ENCODE results near the gene IL10RB. TPM values are rescaled to one million over a fixed set of nuclear protein-coding genes. Genes with fewer than 3 reads are reported as not detected.

Gene IL10RB
- polyA plus RNA-seq, 1 donor (not counting 4 experiments of a cell fraction or from before 2014, with no cell fraction given), result 19.6 TPM

GRCh38 chr21:33229784-33230544, 36.2 kb upstream of the IL10RB start, which contains the start of gene IFNAR2:
TSS of gene IFNAR2 (plus strand) at chr21:33229938. CDS start at chr21:33241923, 11,985 bp downstream.
- Histone ChIP-seq H3K9me3 (ENCODE audit: control insufficient read depth, low read depth, low read length) (no peaks in the 10 kb centered on the region), H2AFZ (ENCODE audit: control insufficient read depth, low read length) (peak within 1 kb of the TSS; percentile 92), H3K9ac (ENCODE audit: control insufficient read depth, extremely low read depth, insufficient read depth, low read length) (peak within 1 kb of the TSS; percentile 85), H3K36me3 (ENCODE audit: control insufficient read depth in 2 of 2, extremely low read depth in 1 of 2, insufficient read depth in 2 of 2, low read length in 2 of 2) (no peaks in the 10 kb centered on the region), H4K20me1 (ENCODE audit: control insufficient read depth, extremely low read depth, insufficient read depth, low read length) (no peaks in the 10 kb centered on the region), H3K4me1 (ENCODE audit: control insufficient read depth, extremely low read depth, insufficient read depth, low read length) (peaks cover 9% of the 10 kb centered on the region), H3K79me2 (ENCODE audit: control insufficient read depth, insufficient read depth, low read length) (peaks cover 16% of the 10 kb centered on the region), H3K4me2 (ENCODE audit: control insufficient read depth, extremely low read depth, insufficient read depth, low read depth, low read length) (peak within 1 kb of the TSS; percentile 88), H3K27ac (ENCODE audit: control insufficient read depth, insufficient read depth, low read length) (peak within 1 kb of the TSS; percentile 75), H3K9me1 (ENCODE audit: control insufficient read depth, extremely low read depth, insufficient read depth, low read length) (no peaks in the 10 kb centered on the region), H3K27me3 (ENCODE audit: control insufficient read depth, extremely low read depth, insufficient read depth, low read length) (no peaks in the 10 kb centered on the region), H3K4me3 (ENCODE audit: control insufficient read depth in 2 of 3, extremely low read depth in 1 of 3, insufficient read depth in 2 of 3, low read depth in 1 of 3, low read length in 3 of 3) (peak within 1 kb of the TSS; percentile 92 to 95 (median 94))
- FAIRE-seq, result no peak
- no peak for DNase-seq (ENCODE audit: low read depth, low spot score)
- dilution Hi-C loops (cut with MboI; ENCODE audit: extremely low pct_ligation_motif_present, low sequenced_read_pairs), result no loop called here
- TF ChIP-seq EZH2 (IDR thresholded peaks at IDR 0.05; ENCODE audit: low read length) (no peak), CTCF (optimal IDR thresholded peaks at IDR 0.05 in 1 of 3, IDR thresholded peaks at IDR 0.05 in 1 of 3, conservative IDR thresholded peaks at IDR 0.05 in 1 of 3; ENCODE audit: extremely low read depth in 1 of 3, insufficient read depth in 2 of 3, low read length in 3 of 3) (no peak)

GRCh38 chr21:33230545-33231324, 35.4 kb upstream of the IL10RB start:
- DNase-seq (ENCODE audit: low read depth, low spot score) (no peak), FAIRE-seq (no peak)
- dilution Hi-C loops (cut with MboI; ENCODE audit: extremely low pct_ligation_motif_present, low sequenced_read_pairs), result no loop called here
- Histone ChIP-seq H3K4me3 (ENCODE audit: control insufficient read depth in 2 of 3, extremely low read depth in 1 of 3, insufficient read depth in 2 of 3, low read depth in 1 of 3, low read length in 3 of 3) (peak overlapping the region; percentile 92 to 95 (median 94)), H3K27me3 (ENCODE audit: control insufficient read depth, extremely low read depth, insufficient read depth, low read length) (no peaks in the 10 kb centered on the region), H4K20me1 (ENCODE audit: control insufficient read depth, extremely low read depth, insufficient read depth, low read length) (no peaks in the 10 kb centered on the region), H2AFZ (ENCODE audit: control insufficient read depth, low read length) (peak overlapping the region; percentile 92), H3K79me2 (ENCODE audit: control insufficient read depth, insufficient read depth, low read length) (peaks cover 16% of the 10 kb centered on the region), H3K9ac (ENCODE audit: control insufficient read depth, extremely low read depth, insufficient read depth, low read length) (peak overlapping the region; percentile 85), H3K9me1 (ENCODE audit: control insufficient read depth, extremely low read depth, insufficient read depth, low read length) (no peaks in the 10 kb centered on the region), H3K36me3 (ENCODE audit: control insufficient read depth in 2 of 2, extremely low read depth in 1 of 2, insufficient read depth in 2 of 2, low read length in 2 of 2) (no peaks in the 10 kb centered on the region), H3K27ac (ENCODE audit: control insufficient read depth, insufficient read depth, low read length) (peak overlapping the region; percentile 75), H3K9me3 (ENCODE audit: control insufficient read depth, low read depth, low read length) (no peaks in the 10 kb centered on the region), H3K4me2 (ENCODE audit: control insufficient read depth, extremely low read depth, insufficient read depth, low read depth, low read length) (peak overlapping the region; percentile 88), H3K4me1 (ENCODE audit: control insufficient read depth, extremely low read depth, insufficient read depth, low read length) (peaks cover 9% of the 10 kb centered on the region)
- TF ChIP-seq CTCF (optimal IDR thresholded peaks at IDR 0.05 in 1 of 3, IDR thresholded peaks at IDR 0.05 in 1 of 3, conservative IDR thresholded peaks at IDR 0.05 in 1 of 3; ENCODE audit: extremely low read depth in 1 of 3, insufficient read depth in 2 of 3, low read length in 3 of 3), result peak in 2 of 3 experiments; percentile 10 to 28
- TF ChIP-seq EZH2 (IDR thresholded peaks at IDR 0.05; ENCODE audit: low read length), result no peak
